Epithelial cell of prostate (primary cell): ENCODE data around the gene CCR1.

Source experiments
- DNase-seq: peaks from one replicate; pipeline ENCODE4 v3.0.0-alpha.2; 2011; ENCODE audit warnings: low read depth, low spot score
- H3K27ac ChIP-seq: fragments of 450-650 bp; 2 replicates; pipeline ENCODE4 v1.5.1; 2017; ENCODE audit warnings: mild to moderate bottlenecking

Gene CCR1

GRCh38 chr3:46208167-46208704 lies at the start of gene CCR1:
TSS of gene CCR1 (minus strand) at chr3:46208313. CDS start at chr3:46204313, 4,000 bp downstream.
- DNase-seq, result no peak
- H3K27ac ChIP-seq, result no peak within 1 kb of the TSS

- no peak overlapping the region for H3K27ac ChIP-seq
- no peak for DNase-seq
Measured at GRCh38 chr3:46252980-46253379, 44.9 kb upstream of the CCR1 start.

- no peak overlapping the region for H3K27ac ChIP-seq
- no peak for DNase-seq
Measured at GRCh38 chr3:46245146-46245545, 37.0 kb upstream of the CCR1 start.

DNA sequence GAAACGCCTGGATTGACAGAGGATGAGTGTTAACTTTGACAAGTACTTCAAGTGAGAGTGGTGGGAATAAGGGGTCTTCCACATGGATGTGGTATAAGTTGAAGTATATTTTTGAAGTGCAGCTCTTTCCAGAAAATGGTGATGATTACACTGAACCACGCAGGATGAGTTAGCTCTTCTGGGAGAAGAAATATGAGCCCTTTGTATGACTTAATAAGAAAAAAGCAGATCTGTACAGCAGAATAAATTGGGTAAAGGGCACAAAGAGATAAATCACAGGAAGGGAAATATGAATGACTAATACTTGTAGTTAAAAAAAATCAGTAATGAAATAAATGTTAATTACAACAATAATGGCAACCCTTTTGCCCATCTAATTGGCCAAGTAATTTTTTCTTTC lies 35.4 kb upstream of the CCR1 start:
- H3K27ac ChIP-seq, result no peak overlapping the region
- no peak for DNase-seq

DNA sequence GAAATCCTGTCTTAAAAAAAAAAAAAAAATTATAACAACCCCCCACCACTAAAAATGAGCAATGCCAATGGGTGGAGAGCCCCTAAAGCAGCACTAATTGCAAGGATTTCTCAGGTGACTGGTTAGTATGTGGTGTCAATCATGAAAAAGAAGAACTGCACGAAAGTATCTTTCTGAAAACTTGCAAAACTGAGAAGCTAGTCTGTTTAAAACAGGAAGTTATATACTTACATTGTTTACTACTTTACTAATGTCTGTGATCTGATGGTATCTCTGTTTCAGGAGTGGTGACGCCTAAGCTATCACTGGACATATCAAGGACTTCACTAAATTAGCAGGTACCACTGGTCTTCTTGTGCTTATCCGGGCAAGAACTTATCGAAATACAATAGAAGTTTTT lies 34.0 kb upstream of the CCR1 start, which contains the start of gene CCR3:
Gene CCR3 (plus strand): TSS at position 341 of the 400 bp plus-strand sequence. CDS start 22,699 bp downstream, outside the sequence.
- no peak for DNase-seq
- no peak within 1 kb of the TSS for H3K27ac ChIP-seq

GRCh38 chr3:46239952-46240351 lies 31.8 kb upstream of the CCR1 start:
- no peak overlapping the region for H3K27ac ChIP-seq
- DNase-seq, result no peak

- H3K27ac ChIP-seq, result no peak overlapping the region
- DNase-seq, result peak; percentile 24
Measured at GRCh38 chr3:46239301-46239938, 31.3 kb upstream of the CCR1 start.

DNA sequence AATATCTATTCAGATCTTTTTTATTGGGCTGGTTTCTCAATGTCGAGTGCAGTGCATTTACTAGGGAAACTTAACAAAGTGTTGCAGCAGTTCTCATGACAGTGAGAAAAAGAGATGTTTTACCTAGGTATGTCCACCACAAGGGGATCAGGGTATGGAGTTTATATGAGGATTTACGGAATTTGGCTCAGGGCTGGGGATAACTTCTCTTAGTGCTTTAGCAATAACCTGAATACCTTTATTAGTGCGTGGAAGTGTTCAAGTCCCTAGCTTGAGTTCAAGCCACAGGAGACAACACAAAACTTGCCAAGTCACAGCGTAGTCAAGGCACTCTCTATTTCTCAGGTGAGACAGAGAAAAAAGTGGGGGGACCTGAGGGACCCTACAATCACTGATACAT lies 30.3 kb upstream of the CCR1 start:
- no peak for DNase-seq
- no peak overlapping the region for H3K27ac ChIP-seq

DNA sequence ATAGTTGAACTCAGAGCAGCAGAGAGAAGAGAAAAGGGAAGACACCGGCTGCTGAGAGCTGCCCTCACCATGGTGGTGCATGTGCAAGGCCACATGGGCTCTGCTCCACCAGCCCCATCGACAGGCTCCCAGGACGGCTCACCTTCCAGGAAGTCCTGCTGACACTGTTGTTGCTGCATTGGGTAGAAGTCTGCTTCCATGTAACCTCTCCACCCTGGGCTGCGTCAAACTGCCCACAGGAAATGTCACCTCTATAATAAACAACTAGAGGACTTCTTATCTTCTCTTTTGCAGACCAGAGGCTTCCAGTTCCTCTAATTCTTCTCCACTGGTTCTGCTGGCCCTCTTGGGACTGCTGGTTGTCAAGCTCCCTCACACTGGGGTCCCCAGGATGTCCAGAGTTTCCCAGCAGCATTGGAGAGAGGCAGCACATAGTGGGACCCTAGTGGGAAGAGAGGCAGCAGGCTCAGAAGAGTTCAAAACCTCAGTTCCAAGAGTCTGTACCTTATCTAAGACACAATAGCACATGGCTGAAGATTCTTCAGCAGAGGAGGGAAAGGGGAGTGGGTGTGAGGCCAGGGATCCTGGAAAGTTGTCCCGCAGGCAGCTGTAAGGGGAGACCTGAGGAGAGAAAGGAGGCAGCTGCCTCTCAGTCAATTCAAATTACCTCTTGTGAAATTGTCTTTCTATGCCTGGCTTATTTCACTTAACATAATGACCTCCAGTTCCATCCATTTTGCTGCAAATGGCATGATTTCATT lies 28.4 kb upstream of the CCR1 start:
- no peak for DNase-seq
- no peak overlapping the region for H3K27ac ChIP-seq

GRCh38 chr3:46235425-46235824 lies 27.3 kb upstream of the CCR1 start:
- DNase-seq, result no peak
- H3K27ac ChIP-seq, result no peak overlapping the region

DNA sequence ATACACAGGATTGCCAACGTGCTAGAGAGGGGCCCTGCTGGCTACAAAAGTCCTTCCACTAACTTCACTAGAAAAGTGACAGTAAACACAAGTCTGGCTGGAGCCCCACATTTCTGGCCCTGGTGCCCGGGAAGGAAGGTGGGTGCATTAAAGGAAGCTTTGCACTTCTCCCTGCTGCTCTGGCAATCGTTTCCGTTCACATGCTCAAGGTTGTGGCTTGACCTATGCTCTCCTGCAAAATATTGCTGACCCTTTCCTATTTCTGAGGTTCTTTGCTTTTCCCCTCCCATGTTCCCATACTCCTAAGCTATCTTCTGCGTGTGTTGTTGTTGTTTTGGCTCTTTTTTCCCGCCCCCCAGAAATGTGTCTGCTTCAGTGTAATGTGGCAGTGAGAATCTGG lies 25.1 kb upstream of the CCR1 start:
- H3K27ac ChIP-seq, result no peak overlapping the region
- no peak for DNase-seq

- no peak for DNase-seq
Measured at GRCh38 chr3:46231323-46231722, 23.2 kb upstream of the CCR1 start.

DNA sequence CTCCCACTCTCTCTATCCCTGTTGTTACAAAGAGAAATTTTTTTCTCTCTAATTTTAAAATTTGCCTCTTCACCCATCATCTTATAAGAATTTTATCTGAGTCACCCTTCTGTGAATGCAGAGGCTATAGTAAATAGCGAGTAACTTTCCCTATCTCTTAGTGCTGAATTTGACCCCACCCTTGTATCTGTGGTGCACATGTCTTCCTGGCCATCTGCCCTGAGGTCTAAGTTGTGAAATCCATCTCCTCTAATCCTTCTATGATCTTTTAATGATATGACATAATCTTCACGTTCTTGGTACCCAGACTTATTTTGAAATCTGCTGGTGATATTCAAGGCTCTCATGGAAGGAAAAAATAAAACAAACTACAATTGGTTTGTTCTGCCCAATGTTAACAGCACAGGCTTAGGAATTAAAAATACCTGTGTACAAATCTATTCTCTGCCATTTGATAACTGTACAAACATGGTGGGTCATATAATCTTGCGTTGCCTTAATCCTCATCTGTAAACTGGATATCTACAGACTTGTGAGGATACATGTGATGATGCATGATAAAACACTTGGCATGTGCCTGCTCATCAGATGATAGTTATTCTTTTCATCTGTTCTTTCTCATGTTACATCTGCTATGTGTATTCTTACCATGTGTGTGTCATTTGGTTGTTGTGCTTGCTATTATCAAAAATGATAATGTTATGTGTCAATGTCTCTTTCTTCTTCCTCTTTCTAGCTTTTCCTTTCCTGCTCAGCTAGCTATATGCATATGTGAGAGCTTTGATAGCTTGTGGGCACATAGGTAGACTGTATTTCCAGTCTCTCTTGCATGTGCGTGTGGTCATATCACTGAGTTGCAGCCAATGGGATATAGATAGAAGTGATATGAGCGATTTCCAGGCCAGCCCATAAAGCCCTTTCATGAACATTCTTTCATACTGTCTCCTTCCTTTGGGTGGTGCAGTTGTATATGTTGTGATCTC lies 20.4 kb upstream of the CCR1 start:
- DNase-seq, result peak; percentile 37
- no peak overlapping the region for H3K27ac ChIP-seq

More at GRCh38 chr3:46231323-46231722, 23.2 kb upstream of the CCR1 start:
- H3K27ac ChIP-seq, result no peak overlapping the region

GRCh38 chr3:46222435-46223161 lies 14.5 kb upstream of the CCR1 start:
- no peak overlapping the region for H3K27ac ChIP-seq
- no peak for DNase-seq

- H3K27ac ChIP-seq, result no peak overlapping the region
- DNase-seq, result no peak
Measured at GRCh38 chr3:46221938-46222337, 13.8 kb upstream of the CCR1 start.

DNA sequence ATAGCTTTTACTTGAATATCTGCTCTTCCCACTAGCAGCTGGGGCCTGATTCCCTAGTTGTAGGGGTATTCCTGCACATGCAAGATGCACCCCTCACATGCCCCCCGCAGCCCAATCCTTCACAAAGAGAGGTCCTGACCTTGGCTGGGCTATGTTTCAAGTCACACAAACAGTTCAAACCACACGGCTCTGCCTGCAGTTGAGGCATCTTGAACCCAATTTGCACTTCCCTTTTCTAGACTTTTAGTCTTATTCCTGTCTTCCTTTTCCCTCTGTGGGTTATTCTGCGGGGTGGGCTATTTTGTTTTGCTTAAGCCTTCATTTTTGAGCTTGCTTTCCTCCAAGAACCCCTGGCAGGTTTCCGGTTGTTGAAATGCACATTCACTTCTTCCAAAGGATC lies 13.3 kb upstream of the CCR1 start:
- no peak overlapping the region for H3K27ac ChIP-seq
- no peak for DNase-seq

DNA sequence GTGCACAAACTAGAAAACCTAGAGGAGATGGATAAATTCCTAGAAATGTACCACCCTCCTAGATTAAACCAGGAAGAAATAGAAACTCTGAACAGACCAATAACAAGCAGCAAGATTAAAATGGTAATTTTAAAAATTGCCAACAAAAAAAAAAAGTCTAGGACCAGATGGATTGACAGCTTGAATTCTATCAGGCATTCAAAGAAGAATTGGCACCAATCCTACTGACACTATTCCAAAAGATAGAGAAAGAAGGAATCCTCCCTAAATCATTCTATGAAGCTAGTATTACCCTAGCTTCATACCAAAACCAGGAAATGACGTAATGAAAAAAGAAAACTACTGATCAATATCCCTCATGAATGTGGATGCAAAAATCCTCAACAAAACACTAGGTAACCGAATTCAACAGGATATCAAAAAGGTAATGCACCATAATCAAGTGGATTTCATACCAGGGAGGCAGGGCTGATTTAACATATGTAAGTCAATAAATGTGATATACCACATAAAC lies 10.1 kb upstream of the CCR1 start:
- no peak for DNase-seq
- no peak overlapping the region for H3K27ac ChIP-seq

DNA sequence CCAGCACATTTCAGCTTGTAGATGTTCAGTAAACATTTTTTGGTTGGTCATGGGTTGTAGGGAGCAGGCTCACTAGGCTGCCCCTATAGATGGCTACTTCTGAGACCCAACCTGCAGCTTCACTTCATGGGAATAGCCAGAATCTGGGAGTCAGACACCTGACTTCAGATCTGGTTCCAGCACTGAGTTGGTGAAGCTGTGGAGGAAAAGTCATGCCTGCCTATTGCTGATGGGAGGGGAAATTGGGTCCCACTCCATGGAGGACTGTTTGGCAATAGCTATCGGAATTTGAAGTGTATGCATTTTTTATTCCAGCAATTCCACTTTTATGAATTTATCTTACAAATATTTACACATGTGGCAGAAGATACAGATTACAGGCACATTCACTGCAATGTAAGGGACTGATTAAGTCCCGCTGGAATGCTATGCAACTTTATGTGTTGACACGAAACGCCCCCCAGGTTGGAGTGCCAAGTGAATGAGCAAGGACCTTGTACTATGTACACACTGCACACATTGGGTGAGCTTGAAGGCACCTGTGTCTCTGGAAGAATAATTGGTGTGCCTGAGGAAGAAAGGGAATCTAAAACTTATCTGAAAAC lies 7.8 kb upstream of the CCR1 start:
- no peak for DNase-seq
- H3K27ac ChIP-seq, result no peak overlapping the region

DNA sequence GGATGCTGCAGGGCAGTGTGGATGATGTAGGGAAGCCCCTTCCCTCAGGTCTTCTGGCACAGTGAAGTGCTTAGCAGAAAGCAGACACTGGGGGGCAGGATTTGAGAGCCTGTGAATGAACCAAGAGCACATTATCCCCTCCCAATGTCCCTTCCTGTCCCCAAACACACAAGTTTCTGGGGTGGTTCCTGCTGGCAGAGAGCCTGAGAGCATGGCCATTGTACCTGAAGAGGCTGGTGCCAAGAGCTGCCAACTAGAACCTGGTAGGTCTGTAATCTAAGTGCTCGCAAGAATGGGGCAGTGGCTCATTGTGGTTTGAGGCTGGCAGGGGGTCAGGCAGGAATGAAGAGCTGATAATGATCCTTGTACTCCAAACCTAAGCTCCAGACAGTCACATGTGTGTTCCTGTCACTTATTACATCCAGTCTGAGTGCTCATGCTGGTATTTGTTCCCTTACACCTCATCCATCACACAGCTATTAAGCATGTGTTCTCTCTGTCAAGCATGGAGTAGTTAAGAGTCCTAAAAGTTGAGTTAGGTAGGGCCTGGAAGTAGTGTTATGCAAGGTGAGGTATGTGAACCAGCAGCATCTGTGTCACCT lies 6.7 kb upstream of the CCR1 start:
- no peak overlapping the region for H3K27ac ChIP-seq
- DNase-seq, result no peak
